K562 (cell line): ENCODE results near the gene LCNL1. TPM values are rescaled to one million over a fixed set of nuclear protein-coding genes. Genes with fewer than 3 reads are reported as not detected.

ENCODE experiments used
- DNMT1 ChIP-seq: fragments of 450-650 bp; IDR thresholded peaks from 2 replicates; pipeline ENCODE4 v1.6.1; 2016; ENCODE audit warnings: antibody characterized with exemption, mild to moderate bottlenecking
- GTF2A2 ChIP-seq: IDR thresholded peaks from 2 replicates; pipeline ENCODE4 v1.6.1; 2016; ENCODE audit warnings: mild to moderate bottlenecking, missing genetic modification characterization, missing compliant biosample characterization
- GTF2F1 ChIP-seq: IDR thresholded peaks from 2 replicates; pipeline ENCODE4 v1.6.1; 2011; ENCODE audit warnings: low read depth, low read length, improper control_type of control experiment
- HMG20B ChIP-seq: fragments of 250-450 bp; sonication (Bioruptor Pico); IDR thresholded peaks from 2 replicates; pipeline ENCODE4 v1.5.0; 2021; ENCODE audit warnings: mild to moderate bottlenecking
- JUND ChIP-seq, 2 experiments: IDR thresholded peaks; 2 replicates in 1 of 2; 3 replicates in 1 of 2; pipeline ENCODE4 v1.6.1; 2011; ENCODE audit warnings: borderline replicate concordance in 2 of 2, low read depth in 2 of 2, low read length in 2 of 2, improper control_type of control experiment in 1 of 2, missing biosample characterization in 1 of 2, missing genetic modification characterization in 1 of 2, missing genetic modification reagents in 1 of 2
- NFIC ChIP-seq: fragments of 450-650 bp; IDR thresholded peaks from 2 replicates; pipeline ENCODE4 v1.6.1; 2017; ENCODE audit warnings: mild to moderate bottlenecking, inconsistent platforms
- RAD21 ChIP-seq, 2 experiments: fragments of 250-450 bp in 1 of 2; fragments of 450-650 bp in 1 of 2; sonication (Bioruptor Pico) in 1 of 2; formaldehyde crosslinking in 1 of 2; IDR thresholded peaks in 1 of 2; conservative IDR thresholded peaks in 1 of 2; 2 replicates each; pipeline versions ENCODE4 v1.4.0 to v1.8.0; 2020 to 2022; ENCODE audit warnings: mild to moderate bottlenecking in 2 of 2, moderate library complexity in 1 of 2
- SIN3A ChIP-seq, 2 experiments: fragments of 150-350 bp in 1 of 2; IDR thresholded peaks; 2 replicates each; pipeline ENCODE4 v1.6.1; 2011 to 2016; ENCODE audit warnings: borderline replicate concordance in 2 of 2, low read depth in 2 of 2, low read length in 2 of 2, mild to moderate bottlenecking in 2 of 2, moderate library complexity in 2 of 2; ENCODE audit not compliant: control insufficient read depth in 1 of 2
- SREBF1 ChIP-seq: fragments of 150-350 bp; IDR thresholded peaks from 2 replicates; pipeline ENCODE4 v1.6.1; 2014; ENCODE audit warnings: antibody characterized with exemption, low read depth, low read length, borderline replicate concordance
- TAF9B ChIP-seq: fragments of 450-650 bp; IDR thresholded peaks from 2 replicates; pipeline ENCODE4 v1.6.1; 2018; ENCODE audit warnings: mild to moderate bottlenecking; ENCODE audit not compliant: partially characterized antibody
- TBP ChIP-seq: optimal IDR thresholded peaks from 2 replicates; pipeline ENCODE3; 2011; ENCODE audit warnings: low read depth, low read length, improper control_type of control experiment
- YY1 ChIP-seq, 3 experiments: IDR thresholded peaks; 2 replicates each; pipeline ENCODE4 v1.6.1; 2011; ENCODE audit warnings: low read length in 2 of 3, mild to moderate bottlenecking in 2 of 3, moderate library complexity in 2 of 3, borderline replicate concordance in 1 of 3, control low read depth in 1 of 3, low read depth in 1 of 3; ENCODE audit not compliant: insufficient read depth in 3 of 3, insufficient replicate concordance in 2 of 3, control insufficient read depth in 1 of 3, insufficient read length in 1 of 3; ENCODE audit errors: extremely low read depth in 1 of 3
- ZFP36 ChIP-seq: fragments of 150-350 bp; IDR thresholded peaks from 2 replicates; pipeline ENCODE4 v1.6.1; 2018; ENCODE audit warnings: low read length, low read depth; ENCODE audit not compliant: partially characterized antibody
- ZNF318 ChIP-seq, 2 experiments: fragments of 450-650 bp; IDR thresholded peaks; 2 replicates each; pipeline ENCODE4 v1.6.1; 2016; ENCODE audit warnings: mild to moderate bottlenecking in 2 of 2, borderline replicate concordance in 1 of 2, low read depth in 1 of 2, moderate library complexity in 1 of 2
- ZNF395 ChIP-seq: fragments of 200-800 bp; sonication (Bioruptor generic); IDR thresholded peaks from 2 replicates; pipeline ENCODE4 v1.6.1; 2017; ENCODE audit warnings: missing genetic modification characterization, missing compliant biosample characterization
- polyA plus RNA-seq, 8 experiments: library from polyadenylated mRNA; depleted of rRNA in 4 of 8; stranded (reverse) in 5 of 8; unstranded in 3 of 8; fragments of >200 nt; fragmentation: Nextera tagmentation in 2 of 8; fragmentation: Illumina TruSeq in 1 of 8; extraction: Ambion mirVana in 2 of 8; extraction: Trizol in 1 of 8; gene quantifications; 2 replicates each; pipeline versions ENCODE4 v1.2.1 to v1.2.3, GENCODE V29; 2011 to 2014; ENCODE audit warnings: inconsistent platforms in 1 of 8, missing spikeins in 1 of 8
- total RNA-seq, 7 experiments: library from RNA; depleted of rRNA in 6 of 7; stranded (reverse); fragments of >200 nt in 6 of 7; fragmentation: Illumina TruSeq in 2 of 7; extraction: Trizol in 2 of 7; gene quantifications; 2 replicates each; pipeline versions ENCODE4 v1.2.1 to v1.2.3, GENCODE V29; 2011 to 2021; ENCODE audit warnings: low replicate concordance in 1 of 7
- TF ChIP-seq, protein P1 (sequence below): fragments of 250-450 bp; sonication (Bioruptor Pico); IDR thresholded peaks from 2 replicates; pipeline ENCODE4 v1.8.0; 2022; ENCODE audit warnings: moderate library complexity, mild to moderate bottlenecking, inconsistent platforms

Gene LCNL1
- total and polyA plus RNA-seq, 9 of the 15 experiments (the other 6 are each of a cell fraction or from before 2014, with no cell fraction given): 0.04 to 0.16 (median 0.04) TPM; not detected in 4

DNA sequence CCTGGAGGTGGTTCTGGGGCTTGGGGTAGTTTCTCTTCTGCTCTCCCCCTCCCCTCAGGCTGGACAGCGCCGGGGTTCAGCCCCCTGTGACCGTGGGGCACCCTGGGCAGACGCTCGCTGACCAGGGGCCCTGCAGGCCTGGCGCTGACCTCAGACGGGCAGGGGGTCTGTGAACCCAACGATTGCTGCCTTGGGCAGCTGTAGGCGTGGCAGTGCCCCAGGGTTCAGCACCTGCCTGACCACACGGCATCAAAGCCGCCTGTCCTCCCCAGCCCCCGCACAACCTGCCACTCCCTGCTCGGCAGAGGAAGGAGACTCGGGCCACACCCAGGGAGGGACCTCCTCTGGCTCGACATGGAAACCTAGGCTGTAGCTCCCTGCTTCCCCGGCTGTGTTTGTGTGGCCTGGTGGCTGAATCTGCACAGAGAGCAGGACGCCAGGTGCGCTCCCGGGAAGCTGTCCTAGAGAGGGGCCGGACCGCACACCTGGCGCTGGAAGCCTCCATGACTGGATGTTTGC is 18.6 kb upstream of the LCNL1 start (continued):
- TF ChIP-seq ZNF318 (IDR thresholded peaks at IDR 0.05; ENCODE audit: borderline replicate concordance in 1 of 2, low read depth in 1 of 2) (no peak), YY1 (IDR thresholded peaks at IDR 0.05; ENCODE audit: borderline replicate concordance in 1 of 3, control insufficient read depth in 1 of 3, extremely low read depth in 1 of 3, insufficient read depth in 3 of 3, insufficient read length in 1 of 3, insufficient replicate concordance in 2 of 3, low read depth in 1 of 3, low read length in 2 of 3) (peak in 1 of 3 experiments; percentile 11), ZFP36 (no peak), SREBF1 (no peak), RAD21 (CRISPR knock-in tag; conservative IDR thresholded peaks at IDR 0.05 in 1 of 2, IDR thresholded peaks at IDR 0.05 in 1 of 2) (no peak), GTF2A2 (no peak), DNMT1 (no peak), TBP (peak; percentile 14), SIN3A (IDR thresholded peaks at IDR 0.05; ENCODE audit: borderline replicate concordance in 2 of 2, control insufficient read depth in 1 of 2, low read depth in 2 of 2, low read length in 2 of 2) (no peak), NFIC (no peak), ZNF395 (CRISPR knock-in tag) (no peak), JUND (IDR thresholded peaks at IDR 0.05; ENCODE audit: borderline replicate concordance, low read depth, low read length) (no peak), JUND (tag; IDR thresholded peaks at IDR 0.05; ENCODE audit: borderline replicate concordance, low read depth, low read length) (no peak), TAF9B (no peak), HMG20B (CRISPR knock-in tag) (no peak), GTF2F1 (no peak)
- TF ChIP-seq, protein P1, sequence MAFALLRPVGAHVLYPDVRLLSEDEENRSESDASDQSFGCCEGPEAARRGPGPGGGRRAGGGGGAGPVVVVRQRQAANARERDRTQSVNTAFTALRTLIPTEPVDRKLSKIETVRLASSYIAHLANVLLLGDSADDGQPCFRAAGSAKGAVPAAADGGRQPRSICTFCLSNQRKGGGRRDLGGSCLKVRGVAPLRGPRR (CRISPR knock-in tag): no peak
